Upper lobe of right lung (tissue), 1 donor: ENCODE results near the gene ACLY. TPM values are rescaled to one million over a fixed set of nuclear protein-coding genes. Genes with fewer than 3 reads are reported as not detected.
A peak's percentile ranks its signal among the peaks of the same experiment; 100 is the strongest.

Experiments used
- ATAC-seq: fragments of 200-7000 bp; cut with Tn5 transposase; one replicate; pipeline ENCODE4 v1.9.1; 2020; ENCODE audit warnings: mild to moderate bottlenecking, moderate library complexity
- DNase-seq: peaks from one replicate; pipeline ENCODE4 v3.0.0-alpha.2; 2020
- H3K27ac ChIP-seq: fragments of 200-600 bp; one replicate; pipeline ENCODE4 v1.8.0; 2022
- H3K27me3 ChIP-seq: fragments of 200-600 bp; one replicate; pipeline ENCODE4 v1.8.0; 2022; ENCODE audit warnings: mild to moderate bottlenecking
- H3K36me3 ChIP-seq: fragments of 200-600 bp; one replicate; pipeline ENCODE4 v1.8.0; 2022
- H3K4me1 ChIP-seq: fragments of 200-600 bp; one replicate; pipeline ENCODE4 v1.8.0; 2022
- H3K4me3 ChIP-seq: fragments of 200-600 bp; one replicate; pipeline ENCODE4 v1.8.0; 2022; ENCODE audit warnings: mild to moderate bottlenecking
- H3K9me3 ChIP-seq: fragments of 200-600 bp; one replicate; pipeline ENCODE4 v1.8.0; 2022
- intact Hi-C: fragments of 100-400 bp; cut with DNase I; formaldehyde crosslinking; loops from one replicate; pipeline ENCODE4 v1.11.0; 2022
- total RNA-seq: library from RNA; stranded (reverse); fragmentation: NEBNext Ultra II Directional; extraction: Animal tissue kit (Norgen Biotek cat#: 25700); gene quantifications from one replicate; pipeline ENCODE4 v1.2.1, GENCODE V29; 2021
- TF ChIP-seq, protein P1 (sequence below): fragments of 200-600 bp; IDR thresholded peaks from one replicate; pipeline ENCODE4 v1.8.0; 2022; ENCODE audit warnings: antibody characterized with exemption
- donor health status: DM: no; HTN: yes; CAD: no; lungs with severe emphysema.

ACLY gene
- total RNA-seq, 1 donor from 2014 or later, result 112 TPM

DNA sequence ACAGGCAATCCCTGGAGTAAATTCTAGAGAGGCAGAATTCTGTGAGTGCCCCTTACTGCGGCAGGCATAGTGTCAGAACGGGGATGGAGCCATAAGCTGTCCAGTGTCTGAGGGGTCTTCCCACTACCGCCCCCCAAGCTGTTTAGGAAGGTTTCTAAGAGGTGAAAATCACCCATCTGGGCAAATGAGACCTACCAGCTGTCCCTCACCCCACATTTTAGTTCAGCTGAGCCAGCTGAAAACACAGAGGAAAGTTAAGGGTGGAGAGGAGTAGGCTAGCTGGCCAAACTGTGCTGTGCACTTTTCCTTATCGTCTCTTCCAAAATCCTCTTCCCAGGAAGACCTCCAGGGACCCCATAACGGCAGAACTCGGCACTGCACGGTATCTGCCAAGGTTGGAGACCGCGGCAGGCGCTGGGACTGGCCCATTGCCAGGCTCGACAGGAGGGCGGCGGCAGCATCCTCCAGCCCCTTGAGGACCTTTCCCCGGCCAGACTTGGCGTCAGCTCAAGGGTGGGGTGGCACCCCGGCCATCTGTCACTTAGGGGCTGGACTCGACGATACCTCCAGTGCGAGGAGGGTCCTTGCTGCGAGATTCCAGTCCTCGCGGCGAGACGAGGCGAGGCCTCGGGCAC is 955 bp downstream of the ACLY start:
- peak overlapping the region; percentile 99 for H3K4me3 ChIP-seq
- H3K4me1 ChIP-seq, result peaks cover 19% of the 10 kb centered on the region
- peak overlapping the region; percentile 88 for H3K27ac ChIP-seq
- no peaks in the 10 kb centered on the region for H3K9me3 ChIP-seq
- no peaks in the 10 kb centered on the region for H3K27me3 ChIP-seq
- peak; percentile 2 for ATAC-seq
- intact Hi-C loops, result no loop called here
- peaks cover 10% of the 10 kb centered on the region for H3K36me3 ChIP-seq
- TF ChIP-seq, protein P1, sequence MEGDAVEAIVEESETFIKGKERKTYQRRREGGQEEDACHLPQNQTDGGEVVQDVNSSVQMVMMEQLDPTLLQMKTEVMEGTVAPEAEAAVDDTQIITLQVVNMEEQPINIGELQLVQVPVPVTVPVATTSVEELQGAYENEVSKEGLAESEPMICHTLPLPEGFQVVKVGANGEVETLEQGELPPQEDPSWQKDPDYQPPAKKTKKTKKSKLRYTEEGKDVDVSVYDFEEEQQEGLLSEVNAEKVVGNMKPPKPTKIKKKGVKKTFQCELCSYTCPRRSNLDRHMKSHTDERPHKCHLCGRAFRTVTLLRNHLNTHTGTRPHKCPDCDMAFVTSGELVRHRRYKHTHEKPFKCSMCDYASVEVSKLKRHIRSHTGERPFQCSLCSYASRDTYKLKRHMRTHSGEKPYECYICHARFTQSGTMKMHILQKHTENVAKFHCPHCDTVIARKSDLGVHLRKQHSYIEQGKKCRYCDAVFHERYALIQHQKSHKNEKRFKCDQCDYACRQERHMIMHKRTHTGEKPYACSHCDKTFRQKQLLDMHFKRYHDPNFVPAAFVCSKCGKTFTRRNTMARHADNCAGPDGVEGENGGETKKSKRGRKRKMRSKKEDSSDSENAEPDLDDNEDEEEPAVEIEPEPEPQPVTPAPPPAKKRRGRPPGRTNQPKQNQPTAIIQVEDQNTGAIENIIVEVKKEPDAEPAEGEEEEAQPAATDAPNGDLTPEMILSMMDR, result no peak
- DNase-seq, result peak; percentile 82

DNA sequence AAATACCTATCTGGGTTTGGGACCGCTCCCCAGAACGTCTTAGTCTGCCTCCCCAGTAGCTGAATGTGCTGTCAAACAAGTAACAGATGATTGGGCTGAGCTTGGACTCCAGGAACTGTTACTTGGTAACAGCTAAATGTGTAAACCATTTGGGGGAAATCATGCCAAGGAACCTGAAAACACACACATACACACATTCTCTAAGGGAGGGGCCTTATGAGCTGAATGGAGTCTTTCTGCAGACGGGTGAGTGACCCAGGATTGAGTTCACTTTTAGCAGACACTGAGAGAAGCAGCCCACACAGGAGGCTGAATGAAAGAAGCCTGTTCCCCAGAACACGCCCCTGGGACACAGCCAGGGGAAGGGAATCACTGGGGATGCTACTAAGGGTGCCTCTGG is 1.6 kb downstream of the ACLY start:
- peak overlapping the region; percentile 99 for H3K4me3 ChIP-seq
- H3K36me3 ChIP-seq, result peaks cover 16% of the 10 kb centered on the region
- no peaks in the 10 kb centered on the region for H3K27me3 ChIP-seq
- no peaks in the 10 kb centered on the region for H3K9me3 ChIP-seq
- TF ChIP-seq, protein P1, result no peak
- DNase-seq (no peak), ATAC-seq (no peak)
- intact Hi-C loops, result no loop called here
- peaks cover 19% of the 10 kb centered on the region for H3K4me1 ChIP-seq
- no peak overlapping the region for H3K27ac ChIP-seq

DNA sequence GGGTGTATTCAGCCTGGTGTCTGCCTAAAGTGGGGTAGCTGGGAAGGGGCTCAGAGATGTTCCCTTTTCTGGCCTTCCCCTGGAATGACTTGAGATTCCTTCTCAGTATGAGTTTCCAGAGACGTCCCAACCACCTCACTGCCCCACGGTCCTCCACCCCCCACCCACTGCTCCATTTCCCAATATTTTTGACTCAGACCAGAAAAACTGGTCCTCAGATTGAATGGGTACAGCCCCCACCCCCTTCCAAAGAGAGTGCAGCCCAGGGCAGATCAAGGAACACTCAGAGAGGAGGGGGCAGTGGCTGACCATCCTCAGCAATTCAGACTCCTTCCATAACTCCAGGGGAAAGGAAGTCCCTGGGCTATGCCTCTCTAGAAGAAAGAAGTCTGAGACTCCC is 3.2 kb downstream of the ACLY start:
- Histone ChIP-seq H3K27ac (no peak overlapping the region), H3K4me3 (no peak overlapping the region), H3K4me1 (peaks cover 19% of the 10 kb centered on the region), H3K9me3 (no peaks in the 10 kb centered on the region), H3K27me3 (no peaks in the 10 kb centered on the region), H3K36me3 (peaks cover 32% of the 10 kb centered on the region)
- intact Hi-C loops, result no loop called here
- ATAC-seq (no peak), DNase-seq (no peak)
- TF ChIP-seq, protein P1, result no peak

DNA sequence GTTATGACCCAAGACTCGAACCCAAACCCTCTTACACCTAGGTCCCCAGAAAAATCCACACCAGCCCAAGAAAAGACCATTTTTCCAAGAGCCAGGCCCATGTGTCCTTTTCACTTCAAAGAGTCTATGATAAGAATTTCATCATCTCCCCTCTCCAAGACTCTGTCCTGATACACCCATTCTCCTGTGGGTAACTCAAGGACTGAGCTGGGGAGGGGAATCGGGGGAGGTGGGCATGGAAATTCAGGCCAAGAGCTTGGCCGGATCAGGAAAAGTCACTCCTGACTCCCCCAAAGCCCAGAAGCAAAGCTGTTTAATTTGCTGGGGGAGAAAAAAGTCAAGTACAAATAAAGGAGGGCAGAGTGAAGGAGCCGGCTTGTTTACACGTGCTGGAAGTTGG is 3.7 kb downstream of the ACLY start:
- peaks cover 18% of the 10 kb centered on the region for H3K4me1 ChIP-seq
- intact Hi-C loops, result no loop called here
- ATAC-seq (no peak), DNase-seq (no peak)
- no peaks in the 10 kb centered on the region for H3K27me3 ChIP-seq
- H3K4me3 ChIP-seq, result no peak overlapping the region
- TF ChIP-seq, protein P1, result no peak
- no peak overlapping the region for H3K27ac ChIP-seq
- no peaks in the 10 kb centered on the region for H3K9me3 ChIP-seq
- H3K36me3 ChIP-seq, result peaks cover 37% of the 10 kb centered on the region

DNA sequence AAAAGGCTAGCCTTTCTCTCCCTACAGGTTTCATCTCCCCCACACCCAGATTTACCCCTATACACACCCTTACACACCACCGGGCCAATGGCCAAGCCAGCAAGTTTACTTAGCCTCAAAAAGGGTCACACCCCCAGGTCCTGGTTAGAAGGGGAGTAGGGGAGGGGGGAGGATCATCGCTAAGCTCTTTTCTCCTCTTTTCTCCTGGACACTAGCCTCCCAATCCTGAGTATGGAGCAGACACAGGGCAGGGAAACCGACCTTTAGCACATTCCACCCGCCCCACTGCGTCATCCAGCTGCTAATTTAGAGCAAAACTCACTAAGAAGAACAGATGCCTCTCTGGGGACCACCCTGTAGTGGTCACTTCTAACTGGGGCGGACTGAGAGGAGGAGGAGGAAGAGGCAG is 4.4 kb downstream of the ACLY start:
- TF ChIP-seq, protein P1, result no peak
- Histone ChIP-seq H3K27ac (no peak overlapping the region), H3K9me3 (no peaks in the 10 kb centered on the region), H3K27me3 (no peaks in the 10 kb centered on the region), H3K4me3 (no peak overlapping the region), H3K36me3 (peaks cover 44% of the 10 kb centered on the region), H3K4me1 (peaks cover 12% of the 10 kb centered on the region)
- no peak for ATAC-seq
- intact Hi-C loops, result no loop called here
- DNase-seq, result no peak

DNA sequence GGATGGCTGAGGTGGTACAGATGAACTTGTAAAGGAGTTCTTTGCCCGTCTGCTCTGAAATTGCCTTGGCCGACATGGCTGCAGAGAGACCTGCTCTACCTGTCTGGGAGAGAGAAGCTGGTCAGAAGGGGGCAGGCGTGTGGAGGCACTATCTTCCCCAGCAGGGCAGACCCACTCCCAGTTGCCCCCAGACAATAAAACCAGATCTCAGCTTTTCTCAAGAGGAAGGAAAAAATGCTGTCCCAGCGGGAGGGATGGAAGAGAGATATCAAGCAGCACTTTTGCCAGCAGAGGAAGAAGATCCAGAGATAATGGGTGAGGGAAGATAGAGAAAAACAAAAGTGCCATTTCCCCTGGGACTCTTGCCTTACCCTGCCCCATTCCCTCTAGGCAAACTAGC is 5.0 kb downstream of the ACLY start:
- Histone ChIP-seq H3K9me3 (no peaks in the 10 kb centered on the region), H3K4me3 (no peak overlapping the region), H3K4me1 (peaks cover 10% of the 10 kb centered on the region), H3K27ac (no peak overlapping the region), H3K27me3 (no peaks in the 10 kb centered on the region), H3K36me3 (peaks cover 50% of the 10 kb centered on the region)
- DNase-seq (no peak), ATAC-seq (no peak)
- TF ChIP-seq, protein P1, result no peak
- intact Hi-C loops, result no loop called here
